ENCODE measurements around the gene ZP1.
"Not testable (repeated sequence)": the region's sequence is repeated elsewhere in the genome, so short reads cannot be mapped to it uniquely, and the experiment has no call there.

ZP1 gene

DNA sequence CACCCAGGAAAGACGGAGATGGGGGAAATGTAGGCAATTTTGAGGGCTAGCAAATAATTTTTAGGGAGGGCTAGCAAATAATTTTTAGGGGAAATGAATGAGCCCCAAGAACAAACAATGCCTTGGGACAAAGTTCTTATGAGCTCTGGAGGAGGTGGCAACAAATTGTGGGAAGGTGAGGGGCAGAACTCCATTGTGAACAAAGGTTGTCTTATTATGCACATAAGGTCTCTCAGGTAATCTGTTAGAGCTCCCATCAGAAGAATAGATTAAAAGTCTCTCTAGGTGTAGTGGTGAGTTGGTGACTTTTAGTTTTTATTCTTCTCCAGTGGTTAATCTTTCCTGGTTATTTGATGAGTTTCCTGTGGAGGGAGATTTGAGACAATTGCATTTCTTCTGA is 41.5 kb downstream of the ZP1 start:
- DNase-seq (ENCODE audit: low read depth in 3 of 3): no peak

GRCh38 chr11:60909680-60910280 is 42.4 kb downstream of the ZP1 start:
- not testable (repeated sequence) for DNase-seq (ENCODE audit: low read depth in 3 of 3)

- no peak for DNase-seq (ENCODE audit: low read depth in 3 of 3)
Observed at GRCh38 chr11:60910281-60910687, 42.9 kb downstream of the ZP1 start.

DNA sequence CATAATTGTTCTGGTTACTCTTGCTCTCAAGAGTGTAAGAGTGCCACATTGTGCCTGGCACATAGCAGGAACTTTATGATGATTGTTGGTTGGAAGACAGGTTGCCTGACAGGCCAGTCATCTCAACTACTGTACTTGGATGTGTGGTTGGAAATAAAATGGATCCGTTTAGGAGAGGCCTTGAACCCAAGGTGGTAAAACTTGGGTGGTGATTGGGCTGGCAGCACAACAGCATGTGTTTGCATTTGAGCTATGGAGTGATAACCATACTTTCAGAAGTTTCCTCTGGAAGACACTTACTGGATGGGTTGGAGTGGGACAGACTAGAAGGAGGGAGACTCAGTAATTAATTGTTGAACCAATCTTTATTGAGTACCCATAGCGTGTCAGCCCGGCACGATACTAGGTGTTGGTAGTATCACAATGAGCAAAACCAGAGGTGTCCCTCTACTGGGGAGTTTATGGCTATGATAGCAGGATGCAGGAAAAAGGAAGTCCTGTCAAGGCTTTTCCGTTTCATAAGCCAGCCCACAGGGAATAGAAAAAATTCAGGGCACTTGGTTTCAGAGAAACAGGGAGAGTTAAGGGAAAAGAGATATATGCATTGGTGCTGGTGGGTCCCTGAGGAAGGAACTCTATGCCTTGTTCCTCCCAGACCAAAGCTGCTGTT is 43.5 kb downstream of the ZP1 start:
- DNase-seq (ENCODE audit: low read depth in 3 of 3): no peak

GRCh38 chr11:60912223-60912850 is 45.0 kb downstream of the ZP1 start:
- DNase-seq (ENCODE audit: low read depth in 3 of 3): no peak

GRCh38 chr11:60912851-60913528 is 45.6 kb downstream of the ZP1 start:
- no peak for DNase-seq (ENCODE audit: low read depth in 3 of 3)

GRCh38 chr11:60913793-60914632 is 46.7 kb downstream of the ZP1 start, which contains the start of gene TMEM109:
TSS of gene TMEM109 (plus strand) at chr11:60914158. CDS start at chr11:60919694, 5,536 bp downstream.
- DNase-seq (ENCODE audit: low read depth in 3 of 3): peak; percentile 77 to 87 (median 80)

GRCh38 chr11:60914633-60915247 is 47.4 kb downstream of the ZP1 start:
- peak in 1 of 3 experiments; percentile 40 for DNase-seq (ENCODE audit: low read depth in 3 of 3)

GRCh38 chr11:60915248-60915914 is 48.0 kb downstream of the ZP1 start:
- peak; percentile 34 to 69 (median 44) for DNase-seq (ENCODE audit: low read depth in 3 of 3)

- no peak for DNase-seq (ENCODE audit: low read depth in 3 of 3)
Observed at GRCh38 chr11:60916669-60917206, 49.4 kb downstream of the ZP1 start.

GRCh38 chr11:60917267-60917666 is 49.9 kb downstream of the ZP1 start:
- DNase-seq (ENCODE audit: low read depth in 3 of 3): no peak

DNA sequence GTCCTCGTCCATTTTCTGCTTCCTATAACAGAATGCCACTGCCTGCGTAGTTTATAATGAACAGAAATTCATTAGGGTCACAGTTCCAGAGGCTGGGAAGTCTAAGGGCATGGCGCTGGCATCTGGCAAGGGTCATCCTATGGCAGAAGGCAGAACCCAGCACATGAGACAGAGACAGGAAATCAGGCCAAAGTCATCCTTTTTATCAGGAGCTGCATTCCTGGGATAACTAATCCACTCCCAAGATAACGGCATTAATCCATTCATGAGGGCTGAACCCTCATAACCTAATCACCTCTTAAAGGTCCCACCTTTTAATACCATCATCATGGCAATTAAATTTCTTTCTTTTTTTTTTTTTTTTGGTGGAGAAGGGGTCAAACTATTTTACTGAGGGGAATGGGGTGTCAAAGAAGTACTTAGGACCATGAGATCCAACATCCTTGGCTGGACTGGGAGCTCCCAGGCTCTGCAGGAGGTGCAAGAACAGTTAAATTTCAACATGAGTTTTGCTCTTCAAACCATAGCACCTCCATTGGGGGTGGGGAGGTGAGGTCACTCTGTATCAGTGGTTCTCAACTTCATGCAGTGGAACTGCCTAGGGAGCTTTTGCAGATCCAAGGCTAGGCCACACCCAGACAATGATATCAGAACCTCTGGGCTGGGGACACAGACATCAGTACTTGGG is 51.1 kb downstream of the ZP1 start:
- no peak for DNase-seq (ENCODE audit: low read depth in 3 of 3)

DNA sequence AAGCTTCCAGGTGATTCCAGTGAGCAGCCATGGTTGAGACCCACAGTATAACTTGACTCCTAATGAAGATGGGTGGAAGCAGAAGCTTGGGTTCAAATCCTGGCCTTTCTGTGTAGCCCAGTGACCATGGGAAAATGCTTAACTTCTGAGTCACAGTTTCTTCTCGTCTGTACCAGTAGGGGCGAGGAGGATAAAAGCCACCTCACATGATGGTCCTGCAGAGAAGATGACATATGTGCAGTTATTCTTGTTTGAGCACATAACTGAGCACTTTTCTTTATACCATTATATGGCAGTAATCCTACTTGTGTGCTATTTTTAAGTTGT is 51.6 kb downstream of the ZP1 start:
- no peak for DNase-seq (ENCODE audit: low read depth in 3 of 3)

GRCh38 chr11:60919320-60919719 is 52.0 kb downstream of the ZP1 start:
- DNase-seq (ENCODE audit: low read depth in 3 of 3): no peak

DNA sequence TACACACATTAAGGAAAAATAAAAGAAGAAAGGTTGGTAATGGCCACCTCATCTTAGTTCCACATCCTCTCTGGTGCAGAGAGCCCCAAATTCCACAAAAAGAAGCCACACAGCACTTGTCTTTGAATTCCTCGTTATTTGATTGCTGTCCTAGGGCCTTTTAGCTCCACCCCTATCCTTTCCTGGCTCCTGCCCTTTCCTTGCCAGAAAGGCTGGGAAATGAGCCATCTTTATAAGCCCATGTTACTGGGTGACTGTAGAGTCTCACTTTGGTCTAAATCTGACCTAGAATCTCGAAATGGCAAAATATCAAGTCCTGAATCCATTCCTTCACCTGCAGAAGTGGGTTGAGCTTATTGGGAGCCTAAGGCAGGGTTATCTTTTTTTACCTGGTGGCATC is 52.6 kb downstream of the ZP1 start:
- DNase-seq (ENCODE audit: low read depth in 3 of 3): no peak

DNA sequence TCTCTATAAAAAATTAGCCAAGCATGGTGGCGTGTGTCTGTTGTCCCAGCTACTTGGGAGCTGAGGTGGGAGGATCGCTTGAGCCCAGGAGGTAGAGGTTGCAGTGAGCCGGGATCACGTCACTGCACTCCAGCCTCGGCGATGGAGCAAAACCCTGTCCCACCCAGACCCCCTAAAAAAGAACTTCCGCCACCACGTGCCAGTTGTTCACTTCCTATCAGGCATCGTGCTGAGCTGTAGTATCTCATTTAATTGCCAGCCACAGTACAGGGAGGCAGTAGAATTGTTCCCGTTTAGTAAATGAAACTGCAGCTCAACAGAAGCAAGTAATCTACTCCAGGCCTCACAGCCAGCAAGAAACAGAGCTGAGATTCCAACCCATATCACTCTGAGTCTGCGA is 53.9 kb downstream of the ZP1 start:
- DNase-seq (ENCODE audit: low read depth in 3 of 3): no peak

DNA sequence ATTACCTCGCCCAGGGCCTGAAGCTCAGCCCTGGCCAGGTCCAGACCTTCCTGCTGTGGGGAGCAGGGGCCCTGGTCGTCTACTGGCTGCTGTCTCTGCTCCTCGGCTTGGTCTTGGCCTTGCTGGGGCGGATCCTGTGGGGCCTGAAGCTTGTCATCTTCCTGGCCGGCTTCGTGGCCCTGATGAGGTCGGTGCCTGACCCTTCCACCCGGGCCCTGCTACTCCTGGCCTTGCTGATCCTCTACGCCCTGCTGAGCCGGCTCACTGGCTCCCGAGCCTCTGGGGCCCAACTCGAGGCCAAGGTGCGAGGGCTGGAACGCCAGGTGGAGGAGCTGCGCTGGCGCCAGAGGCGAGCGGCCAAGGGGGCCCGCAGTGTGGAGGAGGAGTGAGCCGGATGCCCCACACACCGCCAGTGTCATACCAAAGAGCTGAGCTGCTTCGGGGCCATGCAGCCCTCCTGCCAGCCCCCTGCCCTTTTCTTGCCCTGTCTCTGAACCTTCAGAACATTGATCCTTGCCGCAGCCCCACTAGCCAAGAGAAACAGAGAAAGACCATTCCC is 54.5 kb downstream of the ZP1 start:
- no peak for DNase-seq (ENCODE audit: low read depth in 3 of 3)

DNA sequence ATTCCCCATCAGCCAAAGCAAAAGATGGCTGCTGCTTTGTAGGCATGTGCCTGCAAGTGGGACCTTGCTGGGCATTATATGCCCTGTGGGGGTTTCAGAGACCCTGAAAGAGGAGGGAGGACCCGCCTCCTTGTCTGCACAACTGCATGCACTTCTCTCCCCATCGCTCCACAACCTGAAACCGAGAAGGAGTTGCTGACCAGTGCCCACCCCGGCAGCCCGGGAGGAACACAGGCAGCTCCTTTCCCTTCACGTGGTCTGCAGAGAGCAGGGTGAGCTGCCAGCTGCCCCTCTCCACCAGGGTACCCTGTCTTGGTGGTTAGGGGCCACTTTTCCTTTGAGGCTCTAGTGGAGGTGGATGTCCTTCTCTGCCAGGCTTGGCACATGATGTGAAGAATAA is 55.6 kb downstream of the ZP1 start:
- DNase-seq (ENCODE audit: low read depth in 3 of 3): no peak

GRCh38 chr11:60923326-60923725 is 56.0 kb downstream of the ZP1 start:
- DNase-seq (ENCODE audit: low read depth in 3 of 3): no peak

DNA sequence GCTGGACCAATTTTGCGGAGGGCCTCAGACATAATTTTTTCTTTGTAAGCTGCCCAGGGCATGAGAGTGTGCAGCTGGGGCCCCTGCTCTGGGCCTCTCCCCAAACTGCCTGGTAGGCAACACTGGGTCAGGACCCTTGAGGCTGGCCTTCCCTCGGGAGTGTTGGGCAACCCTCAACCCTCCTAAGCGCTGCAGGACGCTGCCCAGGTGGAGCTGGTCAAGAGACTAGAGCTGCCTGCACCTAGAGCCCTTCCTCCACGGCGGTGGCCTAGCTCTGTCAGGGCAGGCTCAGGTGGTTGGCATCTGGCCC is 56.4 kb downstream of the ZP1 start:
- DNase-seq (ENCODE audit: low read depth in 3 of 3): no peak
